HCT116 (cell line): ENCODE measurements around the gene ROS1. TPM values are rescaled to one million over a fixed set of nuclear protein-coding genes. Genes with fewer than 3 reads are reported as not detected.

Experiments
- ATAC-seq: fragments of 200-7000 bp; cut with Tn5 transposase; 2 replicates; pipeline ENCODE4 v1.9.1; 2020; ENCODE audit warnings: mild to moderate bottlenecking, moderate library complexity
- BruUV-seq: library from RNA; stranded (reverse); fragments of 400-500 nt; replicated peaks from 2 replicates; lab custom pipeline; 2021; lab: Mats Ljungman, UMichigan
- CTCF ChIA-PET: fragments of 300-600 bp; sonication (Branson Sonifier 250); formaldehyde crosslinking; loops from one replicate; lab custom pipeline; 2021; ENCODE audit warnings: antibody characterized with exemption; lab: Charles Lee
- POLR2A ChIA-PET: fragments of 300-600, 350-600 bp; sonication (Branson Sonifier 250); formaldehyde crosslinking; loops from one replicate; lab custom pipeline; 2021; ENCODE audit warnings: antibody characterized with exemption; lab: Charles Lee
- RAD21 ChIA-PET, 2 experiments: fragments of 300-600 bp; sonication (Branson Sonifier 250); formaldehyde crosslinking; loops; one replicate each; lab custom pipeline; 2023; ENCODE audit warnings: low total read pairs in 2 of 2; ENCODE audit not compliant: uncharacterized antibody in 2 of 2, unreplicated experiment in 2 of 2, low non-redundant PET in 1 of 2; lab: Charles Lee
- DNase-seq: peaks from one replicate; pipeline ENCODE4 v3.0.0-alpha.2; 2010; ENCODE audit warnings: low read depth, low spot score
- H2AFZ ChIP-seq: fragments of 200-600 bp; shearing (Covaris generic), sonication (generic); 2 replicates; pipeline ENCODE4 v1.6.1; 2017; ENCODE audit warnings: low read depth, mixed run types, mixed read lengths, antibody characterized with exemption, low read length; ENCODE audit not compliant: poor library complexity, severe bottlenecking
- H3K27ac ChIP-seq: 2 replicates; pipeline ENCODE4 v1.5.1; 2012; ENCODE audit warnings: low read depth, low read length
- H3K27me3 ChIP-seq: fragments of 200-600 bp; sonication (generic); 2 replicates; pipeline ENCODE4 v1.6.1; 2016; ENCODE audit warnings: mixed run types, low read length, mixed read lengths; ENCODE audit not compliant: insufficient read depth
- H3K36me3 ChIP-seq, 2 experiments: fragments of 200-500 bp in 1 of 2; fragments of 200-600 bp in 1 of 2; sonication (Bioruptor generic) in 1 of 2; sonication (generic) in 1 of 2; 2 replicates each; pipeline versions ENCODE4 v1.5.1 to v1.6.1; 2014 to 2016; ENCODE audit warnings: low read length in 2 of 2, inconsistent platforms in 1 of 2, mixed read lengths in 1 of 2, mixed run types in 1 of 2; ENCODE audit not compliant: insufficient read depth in 2 of 2, control insufficient read depth in 1 of 2
- H3K4me1 ChIP-seq, 2 experiments: fragments of 200-600 bp in 1 of 2; sonication (generic) in 1 of 2; 2 replicates each; pipeline versions ENCODE4 v1.5.1 to v1.6.1; 2012 to 2017; ENCODE audit warnings: low read length in 2 of 2, inconsistent platforms in 1 of 2, mild to moderate bottlenecking in 1 of 2, mixed read lengths in 1 of 2, mixed run types in 1 of 2, moderate library complexity in 1 of 2; ENCODE audit not compliant: insufficient read depth in 2 of 2, control insufficient read depth in 1 of 2
- H3K4me2 ChIP-seq: fragments of 200-600 bp; sonication (generic); 2 replicates; pipeline ENCODE4 v1.6.1; 2017; ENCODE audit warnings: mixed run types, low read length, mixed read lengths
- H3K4me3 ChIP-seq, 2 experiments: fragments of 200-600 bp in 1 of 2; sonication (generic) in 1 of 2; replicated peaks in 1 of 2; 2 replicates each; pipeline ENCODE4 v1.5.1; 2011 to 2016; ENCODE audit warnings: low read length in 2 of 2, control low read depth in 1 of 2, low read depth in 1 of 2, mild to moderate bottlenecking in 1 of 2, mixed read lengths in 1 of 2, mixed run types in 1 of 2
- H3K79me2 ChIP-seq: fragments of 200-600 bp; sonication (generic); 2 replicates; pipeline ENCODE4 v1.6.1; 2017; ENCODE audit warnings: mild to moderate bottlenecking, mixed run types, low read length, moderate library complexity, mixed read lengths; ENCODE audit not compliant: insufficient read depth
- H3K9ac ChIP-seq: fragments of 200-600 bp; sonication (generic); 2 replicates; pipeline ENCODE4 v1.6.1; 2016; ENCODE audit warnings: low read length, mixed read lengths
- H3K9me2 ChIP-seq: fragments of 200-600 bp; sonication (generic), shearing (Covaris generic); 2 replicates; pipeline ENCODE4 v1.6.1; 2017; ENCODE audit warnings: mixed run types, mild to moderate bottlenecking, moderate library complexity; ENCODE audit not compliant: insufficient read depth
- H3K9me3 ChIP-seq, 2 experiments: fragments of 200-500 bp in 1 of 2; fragments of 200-600 bp in 1 of 2; sonication (Bioruptor generic) in 1 of 2; sonication (generic) in 1 of 2; 2 replicates each; pipeline ENCODE4 v1.6.1; 2014 to 2017; ENCODE audit warnings: low read length in 2 of 2, mixed read lengths in 2 of 2, inconsistent platforms in 1 of 2, low read depth in 1 of 2, mild to moderate bottlenecking in 1 of 2, mixed run types in 1 of 2, moderate library complexity in 1 of 2; ENCODE audit not compliant: control insufficient read depth in 1 of 2, insufficient read depth in 1 of 2
- H4K20me1 ChIP-seq: fragments of 200-600 bp; sonication (generic), shearing (Covaris generic); 2 replicates; pipeline ENCODE4 v1.6.1; 2017; ENCODE audit warnings: mixed run types, mild to moderate bottlenecking, moderate library complexity; ENCODE audit not compliant: insufficient read depth
- CBX3 ChIP-seq: IDR thresholded peaks from 2 replicates; pipeline ENCODE4 v1.6.1; 2012; ENCODE audit warnings: low read depth
- POLR2A ChIP-seq: IDR thresholded peaks from 2 replicates; pipeline ENCODE4 v1.7.0; 2011; ENCODE audit warnings: borderline replicate concordance; ENCODE audit not compliant: insufficient read depth, insufficient read length; ENCODE audit errors: extremely low read depth
- RAD21 ChIP-seq: IDR thresholded peaks from 2 replicates; pipeline ENCODE4 v1.6.1; 2012; ENCODE audit warnings: low read depth, mild to moderate bottlenecking
- YY1 ChIP-seq: IDR thresholded peaks from 2 replicates; pipeline ENCODE4 v1.6.1; 2011; ENCODE audit warnings: low read length, low read depth, moderate library complexity, mild to moderate bottlenecking; ENCODE audit not compliant: insufficient replicate concordance; ENCODE audit errors: extremely low read depth
- ZBTB33 ChIP-seq: IDR thresholded peaks from 2 replicates; pipeline ENCODE4 v1.6.1; 2011; ENCODE audit warnings: mild to moderate bottlenecking, low read length, moderate library complexity; ENCODE audit not compliant: insufficient replicate concordance; ENCODE audit errors: extremely low read depth
- intact Hi-C: fragments of 100-400 bp; cut with micrococcal nuclease; formaldehyde crosslinking; loops from 2 replicates; pipeline ENCODE4 v1.10.0; 2022
- total RNA-seq: library from RNA; stranded (reverse); gene quantifications from one replicate; pipeline ENCODE4 v1.2.1, GENCODE V29; 2021; ENCODE audit not compliant: unreplicated experiment
- TF ChIP-seq, protein P1 (sequence below), 3 experiments: fragments of 200-600 bp in 1 of 3; sonication (generic) in 1 of 3; IDR thresholded peaks in 2 of 3; conservative IDR thresholded peaks in 1 of 3; 2 replicates each; pipeline ENCODE4 v1.5.1; 2012 to 2017; ENCODE audit warnings: low read depth in 2 of 3, low read length in 2 of 3, antibody characterized with exemption in 1 of 3, borderline replicate concordance in 1 of 3, control low read depth in 1 of 3, mild to moderate bottlenecking in 1 of 3, mixed read lengths in 1 of 3, mixed run types in 1 of 3, moderate library complexity in 1 of 3; ENCODE audit not compliant: insufficient read depth in 1 of 3

The ROS1 gene
- total RNA-seq, 1 experiment from 2014 or later, result not detected

DNA sequence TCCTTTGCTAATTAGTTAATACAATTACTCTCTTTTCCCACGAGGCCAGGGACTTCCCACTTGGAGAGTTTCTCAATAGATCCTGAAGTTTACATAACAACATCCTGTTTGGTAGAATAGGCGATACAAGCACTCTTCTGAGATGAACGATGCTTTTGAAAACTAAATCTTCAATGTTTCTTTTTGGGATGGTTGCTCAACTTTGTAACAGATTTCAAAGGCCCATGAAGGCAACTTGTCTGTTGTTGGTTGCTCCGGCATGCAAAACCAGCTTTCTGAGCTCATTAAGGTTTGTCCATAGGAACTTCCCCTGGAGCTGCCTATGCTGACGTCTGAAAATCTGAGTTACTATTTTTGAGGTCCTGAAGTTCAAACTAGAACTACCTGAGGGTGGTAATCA is 25.9 kb upstream of the ROS1 start:
- no peak overlapping the region for H2AFZ ChIP-seq
- H3K27ac ChIP-seq, result no peak overlapping the region
- CTCF ChIA-PET, result interaction anchor here (0.6 kb wide), 1 partner anchor 155 kb away, joined by 3 read pairs; no protein-coding TSS in a partner anchor
- DNase-seq (no peak), ATAC-seq (no peak)
- no peaks in the 10 kb centered on the region for H3K9me3 ChIP-seq
- H3K27me3 ChIP-seq, result peaks cover 25% of the 10 kb centered on the region; the same call in 1 of the 2 replicates
- H3K9me2 ChIP-seq, result no peaks in the 10 kb centered on the region
- no peak overlapping the region for H3K4me2 ChIP-seq
- TF ChIP-seq POLR2A (no peak), CBX3 (no peak), YY1 (no peak)
- H4K20me1 ChIP-seq, result no peaks in the 10 kb centered on the region
- RAD21 ChIA-PET, result no interaction called here
- peaks cover 9 to 14% of the 10 kb centered on the region in 2 experiments for H3K4me1 ChIP-seq
- POLR2A ChIA-PET, result no interaction called here
- H3K4me3 ChIP-seq, result no peak overlapping the region
- H3K79me2 ChIP-seq, result no peaks in the 10 kb centered on the region
- intact Hi-C loops, result loop anchor here (2.0 kb wide), 2 partner anchors 31 to 377 kb away; partner anchors contain the start of gene DCBLD1
- BruUV-seq, result no TSS peak
- H3K36me3 ChIP-seq, result no peaks in the 10 kb centered on the region
- H3K9ac ChIP-seq, result no peak overlapping the region

- peak overlapping the region; percentile 91 for H2AFZ ChIP-seq
- peak overlapping the region; percentile 75 for H3K4me2 ChIP-seq
- no peak overlapping the region for H3K9ac ChIP-seq
- DNase-seq (peak; percentile 56), ATAC-seq (peak; percentile 53; the same call in 1 of the 2 replicates)
- no peaks in the 10 kb centered on the region for H3K79me2 ChIP-seq
- CTCF ChIA-PET, result interaction anchor here (0.7 to 2.4 kb wide), 28 partner anchors 8 to 815 kb away, joined by 3 to 41 read pairs (median 3); partner anchors contain the start of genes DCBLD1 and GOPC
- H3K4me3 ChIP-seq, result peak overlapping the region; percentile 30 to 49
- RAD21 ChIA-PET, result interaction anchor here (0.6 to 1.6 kb wide), 9 partner anchors 49 to 819 kb away, joined by 3 to 5 read pairs (median 4); partner anchors contain the start of gene GOPC (in 1 of the 2)
- POLR2A ChIA-PET, result interaction anchor here (0.8 to 1.0 kb wide), 2 partner anchors 152 to 379 kb away, joined by 3 read pairs; partner anchors contain the start of gene GOPC
- H3K4me1 ChIP-seq, result peaks cover 9 to 14% of the 10 kb centered on the region in 2 experiments
- no peaks in the 10 kb centered on the region for H4K20me1 ChIP-seq
- no TSS peak for BruUV-seq
- no peak overlapping the region for H3K27ac ChIP-seq
- intact Hi-C loops, result loop anchor here (1.0 to 5.0 kb wide), 6 partner anchors 33 to 379 kb away; partner anchors contain the start of genes DCBLD1 and NUS1
- no peaks in the 10 kb centered on the region for H3K9me3 ChIP-seq
- peaks cover 25% of the 10 kb centered on the region; the same call in 1 of the 2 replicates for H3K27me3 ChIP-seq
- TF ChIP-seq, protein P1, sequence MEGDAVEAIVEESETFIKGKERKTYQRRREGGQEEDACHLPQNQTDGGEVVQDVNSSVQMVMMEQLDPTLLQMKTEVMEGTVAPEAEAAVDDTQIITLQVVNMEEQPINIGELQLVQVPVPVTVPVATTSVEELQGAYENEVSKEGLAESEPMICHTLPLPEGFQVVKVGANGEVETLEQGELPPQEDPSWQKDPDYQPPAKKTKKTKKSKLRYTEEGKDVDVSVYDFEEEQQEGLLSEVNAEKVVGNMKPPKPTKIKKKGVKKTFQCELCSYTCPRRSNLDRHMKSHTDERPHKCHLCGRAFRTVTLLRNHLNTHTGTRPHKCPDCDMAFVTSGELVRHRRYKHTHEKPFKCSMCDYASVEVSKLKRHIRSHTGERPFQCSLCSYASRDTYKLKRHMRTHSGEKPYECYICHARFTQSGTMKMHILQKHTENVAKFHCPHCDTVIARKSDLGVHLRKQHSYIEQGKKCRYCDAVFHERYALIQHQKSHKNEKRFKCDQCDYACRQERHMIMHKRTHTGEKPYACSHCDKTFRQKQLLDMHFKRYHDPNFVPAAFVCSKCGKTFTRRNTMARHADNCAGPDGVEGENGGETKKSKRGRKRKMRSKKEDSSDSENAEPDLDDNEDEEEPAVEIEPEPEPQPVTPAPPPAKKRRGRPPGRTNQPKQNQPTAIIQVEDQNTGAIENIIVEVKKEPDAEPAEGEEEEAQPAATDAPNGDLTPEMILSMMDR (IDR thresholded peaks at IDR 0.05 in 2 of 3, conservative IDR thresholded peaks at IDR 0.05 in 1 of 3; ENCODE audit: borderline replicate concordance in 1 of 3, insufficient read depth in 1 of 3, low read depth in 2 of 3, low read length in 2 of 3), result peak; percentile 52 to 87 (median 85); a peak in 5 of 6 replicates
- TF ChIP-seq ZBTB33, result no peak
- peak; percentile 88 for TF ChIP-seq RAD21
- H3K36me3 ChIP-seq, result no peaks in the 10 kb centered on the region
- no peaks in the 10 kb centered on the region for H3K9me2 ChIP-seq
Measured at GRCh38 chr6:117449549-117450439, 24.1 kb upstream of the ROS1 start.
